GM12872 (cell line): ENCODE results near the gene NFIA.

Experiments
- TF ChIP-seq, protein P1 (sequence below): IDR thresholded peaks from 3 replicates; pipeline ENCODE4 v1.5.1; 2011; ENCODE audit warnings: low read depth, mild to moderate bottlenecking, low read length, moderate library complexity; ENCODE audit not compliant: insufficient read depth

Gene NFIA

GRCh38 chr1:61278966-61279365 is 196.6 kb downstream of the NFIA start:
- TF ChIP-seq, protein P1, sequence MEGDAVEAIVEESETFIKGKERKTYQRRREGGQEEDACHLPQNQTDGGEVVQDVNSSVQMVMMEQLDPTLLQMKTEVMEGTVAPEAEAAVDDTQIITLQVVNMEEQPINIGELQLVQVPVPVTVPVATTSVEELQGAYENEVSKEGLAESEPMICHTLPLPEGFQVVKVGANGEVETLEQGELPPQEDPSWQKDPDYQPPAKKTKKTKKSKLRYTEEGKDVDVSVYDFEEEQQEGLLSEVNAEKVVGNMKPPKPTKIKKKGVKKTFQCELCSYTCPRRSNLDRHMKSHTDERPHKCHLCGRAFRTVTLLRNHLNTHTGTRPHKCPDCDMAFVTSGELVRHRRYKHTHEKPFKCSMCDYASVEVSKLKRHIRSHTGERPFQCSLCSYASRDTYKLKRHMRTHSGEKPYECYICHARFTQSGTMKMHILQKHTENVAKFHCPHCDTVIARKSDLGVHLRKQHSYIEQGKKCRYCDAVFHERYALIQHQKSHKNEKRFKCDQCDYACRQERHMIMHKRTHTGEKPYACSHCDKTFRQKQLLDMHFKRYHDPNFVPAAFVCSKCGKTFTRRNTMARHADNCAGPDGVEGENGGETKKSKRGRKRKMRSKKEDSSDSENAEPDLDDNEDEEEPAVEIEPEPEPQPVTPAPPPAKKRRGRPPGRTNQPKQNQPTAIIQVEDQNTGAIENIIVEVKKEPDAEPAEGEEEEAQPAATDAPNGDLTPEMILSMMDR, result no peak

- TF ChIP-seq, protein P1, result no peak
Observed at GRCh38 chr1:61279570-61279969, 197.2 kb downstream of the NFIA start.

DNA sequence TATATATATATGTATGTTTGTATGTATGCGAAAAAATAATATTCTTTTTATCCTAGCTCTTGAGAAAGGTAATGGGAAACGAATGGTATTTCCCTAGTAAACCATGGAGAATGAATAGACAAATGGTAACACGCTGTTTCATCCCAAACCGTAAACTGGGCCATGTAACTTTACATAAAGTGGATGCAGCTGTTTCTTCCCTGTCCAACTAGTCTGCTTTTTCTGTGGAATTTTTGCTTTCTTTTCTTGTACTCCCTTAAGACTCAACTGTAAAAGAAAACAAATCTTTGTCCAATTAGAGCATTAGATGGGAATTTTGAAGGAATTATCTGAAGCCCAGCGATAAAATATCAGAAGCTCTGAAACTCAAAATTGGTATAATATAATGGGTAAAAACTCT is 198.1 kb downstream of the NFIA start:
- TF ChIP-seq, protein P1, result no peak

GRCh38 chr1:61282387-61282786 is 200.0 kb downstream of the NFIA start:
- TF ChIP-seq, protein P1, result no peak

DNA sequence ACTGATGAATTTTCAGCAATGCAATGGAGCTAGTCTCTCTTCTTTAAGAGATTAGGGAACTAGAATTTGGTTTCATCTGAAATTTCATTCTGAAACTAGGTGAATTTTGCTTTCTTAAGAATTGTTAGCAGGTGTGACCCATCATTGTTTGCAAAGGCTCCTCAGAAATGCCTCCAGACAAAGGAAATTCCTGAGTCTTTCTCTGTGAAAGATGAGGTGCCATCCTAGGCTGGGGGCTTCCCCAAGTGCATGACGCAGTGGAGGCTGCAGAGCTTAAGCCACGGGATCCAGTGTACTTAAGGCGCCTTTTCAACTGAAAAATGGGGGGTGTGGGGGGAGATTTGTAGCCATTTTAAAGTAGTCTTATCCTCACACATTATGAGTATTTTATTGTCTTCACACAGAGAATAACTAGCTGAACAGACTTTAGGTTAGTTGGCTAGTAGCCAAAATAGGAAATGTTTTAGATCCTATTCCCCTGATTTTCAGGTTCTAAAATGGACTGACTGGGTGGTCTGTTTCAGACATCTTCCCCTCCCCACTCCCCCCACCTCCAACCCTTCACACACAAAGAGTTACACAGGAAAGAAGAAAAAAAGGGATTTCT is 202.0 kb downstream of the NFIA start:
- TF ChIP-seq, protein P1, result no peak

- TF ChIP-seq, protein P1, result no peak
Observed at GRCh38 chr1:61284936-61285335, 202.6 kb downstream of the NFIA start.

DNA sequence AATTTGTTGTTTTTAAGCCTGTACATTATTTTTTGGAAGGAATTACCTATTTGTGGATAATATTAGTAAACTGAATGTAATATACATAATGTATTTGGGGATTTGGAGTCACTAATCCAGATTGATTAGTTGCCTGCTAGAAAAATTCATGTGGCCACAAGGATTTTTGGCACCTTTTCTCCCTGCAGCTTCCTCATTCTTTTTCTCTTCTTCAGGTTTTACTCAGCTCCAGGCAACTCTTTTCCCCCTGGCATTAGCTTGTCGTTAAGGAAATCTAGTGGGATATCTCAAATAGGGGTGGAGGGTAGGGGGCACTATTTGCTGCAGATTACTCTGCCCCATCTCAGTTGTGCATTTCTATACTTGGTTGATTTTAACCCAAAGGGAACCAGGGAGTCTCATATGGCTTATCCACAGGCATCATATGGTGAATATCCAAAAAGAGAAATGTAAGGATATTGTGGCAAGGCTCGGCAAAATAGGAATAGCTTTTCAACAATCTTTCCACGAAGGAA is 203.1 kb downstream of the NFIA start:
- TF ChIP-seq, protein P1, result no peak
